GM10248 (cell line): ENCODE results near the gene ILDR2.
A peak's percentile ranks its signal among the peaks of the same experiment; 100 is the strongest.

ENCODE experiments used
- CTCF ChIA-PET: fragments of 300-600 bp; sonication (Branson Sonifier 250); formaldehyde crosslinking; extraction: SDS; loops from one replicate; lab custom pipeline; 2021; ENCODE audit warnings: antibody characterized with exemption; lab: Yijun Ruan, JAX
- POLR2A ChIA-PET: fragments of 350-650 bp; sonication (Branson Sonifier 250); formaldehyde crosslinking; extraction: SDS; loops from one replicate; lab custom pipeline; 2020; ENCODE audit warnings: antibody characterized with exemption; lab: Yijun Ruan, JAX
- DNase-seq: peaks from one replicate; pipeline ENCODE4 v3.0.0; 2012; ENCODE audit errors: extremely low spot score
- TF ChIP-seq, protein P1 (sequence below): IDR thresholded peaks from 2 replicates; pipeline ENCODE4 v1.5.1; 2012; ENCODE audit warnings: mild to moderate bottlenecking, low read depth; ENCODE audit errors: extremely low read depth, missing control alignments, control extremely low read depth

Gene ILDR2

GRCh38 chr1:166948856-166949350 is 26.4 kb downstream of the ILDR2 start:
- CTCF ChIA-PET, result interaction anchor here (0.7 to 1.2 kb wide), 5 partner anchors 9 to 141 kb away, joined by 3 to 4 read pairs (median 3); partner anchors contain the start of gene GPA33
- no peak for DNase-seq
- POLR2A ChIA-PET, result no interaction called here
- TF ChIP-seq, protein P1, sequence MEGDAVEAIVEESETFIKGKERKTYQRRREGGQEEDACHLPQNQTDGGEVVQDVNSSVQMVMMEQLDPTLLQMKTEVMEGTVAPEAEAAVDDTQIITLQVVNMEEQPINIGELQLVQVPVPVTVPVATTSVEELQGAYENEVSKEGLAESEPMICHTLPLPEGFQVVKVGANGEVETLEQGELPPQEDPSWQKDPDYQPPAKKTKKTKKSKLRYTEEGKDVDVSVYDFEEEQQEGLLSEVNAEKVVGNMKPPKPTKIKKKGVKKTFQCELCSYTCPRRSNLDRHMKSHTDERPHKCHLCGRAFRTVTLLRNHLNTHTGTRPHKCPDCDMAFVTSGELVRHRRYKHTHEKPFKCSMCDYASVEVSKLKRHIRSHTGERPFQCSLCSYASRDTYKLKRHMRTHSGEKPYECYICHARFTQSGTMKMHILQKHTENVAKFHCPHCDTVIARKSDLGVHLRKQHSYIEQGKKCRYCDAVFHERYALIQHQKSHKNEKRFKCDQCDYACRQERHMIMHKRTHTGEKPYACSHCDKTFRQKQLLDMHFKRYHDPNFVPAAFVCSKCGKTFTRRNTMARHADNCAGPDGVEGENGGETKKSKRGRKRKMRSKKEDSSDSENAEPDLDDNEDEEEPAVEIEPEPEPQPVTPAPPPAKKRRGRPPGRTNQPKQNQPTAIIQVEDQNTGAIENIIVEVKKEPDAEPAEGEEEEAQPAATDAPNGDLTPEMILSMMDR, result no peak

DNA sequence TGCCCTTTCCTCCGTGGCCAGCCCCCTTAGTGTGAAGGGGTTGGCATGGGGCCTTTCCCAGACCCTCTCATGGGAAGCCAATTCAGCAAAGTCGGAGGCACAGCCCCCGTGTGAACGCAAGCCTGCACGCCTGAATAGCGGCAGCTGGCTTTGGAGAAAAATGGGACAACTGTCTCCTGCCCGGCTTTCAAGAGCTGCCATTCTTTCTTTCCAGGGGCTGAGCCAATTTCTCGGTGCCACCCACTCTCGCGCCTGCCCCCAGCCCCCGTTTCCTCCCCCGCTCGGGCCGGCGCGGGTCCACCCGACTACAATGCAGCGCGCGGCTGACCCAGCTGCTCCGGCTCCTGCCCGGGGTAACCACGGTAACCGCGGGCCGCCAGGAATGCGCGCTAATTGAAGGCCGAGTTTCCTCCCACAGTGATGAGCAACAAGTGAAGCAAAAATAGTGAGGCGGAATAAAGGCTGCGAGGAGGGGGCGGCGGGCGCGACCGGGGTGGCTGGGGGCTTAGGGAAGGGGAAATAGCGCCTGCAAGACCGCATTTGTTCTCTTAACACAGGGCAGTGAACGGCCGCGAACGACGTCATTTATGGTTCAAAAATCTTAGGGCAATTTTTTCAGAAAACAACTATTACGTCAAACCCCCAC is 27.8 kb downstream of the ILDR2 start:
- ChIA-PET POLR2A (no interaction called here), CTCF (interaction anchor here (1.1 kb wide), 1 partner anchor 143 kb away, joined by 3 read pairs; the partner anchor contains the start of gene GPA33)
- TF ChIP-seq, protein P1, result no peak
- DNase-seq, result peak; percentile 44

DNA sequence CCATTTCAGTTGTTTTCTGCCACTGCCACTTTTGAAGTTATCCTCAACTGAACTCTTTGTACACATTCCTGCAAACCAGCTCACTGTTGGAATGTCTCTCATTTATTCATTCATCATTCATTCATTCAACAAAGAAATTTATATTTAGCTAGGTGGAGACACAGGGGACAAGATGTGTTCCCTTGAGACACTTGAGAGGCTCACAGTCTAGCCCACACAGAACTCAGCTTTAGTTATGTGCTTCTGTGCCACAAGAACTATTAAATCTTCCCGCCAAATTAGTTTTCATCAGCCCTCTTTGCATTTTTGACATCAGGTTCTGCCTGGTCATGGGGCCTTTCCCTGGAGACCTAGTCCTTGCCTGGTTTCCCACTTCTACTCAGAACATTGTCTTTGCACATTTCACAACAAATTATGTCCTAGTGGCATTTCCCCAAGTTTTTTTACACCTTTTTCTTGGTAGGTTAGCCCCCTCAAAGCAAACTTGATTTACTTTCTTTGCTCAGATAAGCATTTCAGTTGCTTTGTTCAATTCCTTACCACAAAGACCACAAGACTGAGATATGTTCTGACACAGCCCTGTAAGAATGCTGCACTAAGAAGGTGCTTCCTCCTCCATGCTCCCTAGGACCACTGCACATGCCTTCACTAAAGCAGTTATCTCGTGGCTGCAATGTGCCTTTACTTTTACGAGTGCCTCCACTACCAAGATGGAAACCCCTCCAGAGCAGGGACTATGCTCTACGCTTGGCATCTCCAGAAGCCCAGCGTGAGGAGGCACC is 31.0 kb downstream of the ILDR2 start:
- DNase-seq, result no peak
- ChIA-PET POLR2A (no interaction called here), CTCF (interaction anchor here (1.3 kb wide), 1 partner anchor 115 kb away, joined by 6 read pairs; no protein-coding TSS in a partner anchor)
- TF ChIP-seq, protein P1, result no peak

DNA sequence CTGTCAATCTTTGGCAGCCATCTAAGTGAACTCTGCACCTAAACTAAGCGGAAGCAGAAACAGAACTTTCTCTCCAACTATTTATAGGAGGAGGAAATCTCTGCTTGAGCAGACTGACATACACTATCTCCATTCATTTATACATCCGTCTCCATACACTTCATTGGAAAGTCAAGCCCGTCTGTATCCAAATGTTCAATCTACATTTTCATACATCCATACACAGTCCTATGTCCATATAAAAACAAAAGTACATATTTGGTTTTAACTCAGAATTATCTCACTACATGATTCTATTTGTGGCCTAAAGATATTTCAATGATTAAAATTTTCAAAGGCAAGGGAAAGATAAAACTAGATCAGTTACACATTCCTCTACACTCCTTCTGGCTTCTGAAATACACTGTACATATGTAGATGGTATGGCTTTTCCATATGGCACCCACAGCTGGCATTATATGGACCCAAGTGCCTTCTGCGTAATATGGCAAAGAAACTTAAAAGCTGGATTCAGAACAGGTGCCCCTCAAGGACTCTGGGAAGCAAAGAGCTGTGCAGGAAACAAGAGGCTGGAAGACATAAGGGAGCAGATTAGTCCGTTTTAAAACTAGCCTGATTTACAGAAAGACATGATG is 35.5 kb downstream of the ILDR2 start:
- TF ChIP-seq, protein P1, result no peak
- no peak for DNase-seq
- CTCF ChIA-PET, result interaction anchor here (1.0 to 4.4 kb wide), 3 partner anchors 10 to 120 kb away, joined by 3 to 23 read pairs (median 5); no protein-coding TSS in a partner anchor
- POLR2A ChIA-PET, result no interaction called here

DNA sequence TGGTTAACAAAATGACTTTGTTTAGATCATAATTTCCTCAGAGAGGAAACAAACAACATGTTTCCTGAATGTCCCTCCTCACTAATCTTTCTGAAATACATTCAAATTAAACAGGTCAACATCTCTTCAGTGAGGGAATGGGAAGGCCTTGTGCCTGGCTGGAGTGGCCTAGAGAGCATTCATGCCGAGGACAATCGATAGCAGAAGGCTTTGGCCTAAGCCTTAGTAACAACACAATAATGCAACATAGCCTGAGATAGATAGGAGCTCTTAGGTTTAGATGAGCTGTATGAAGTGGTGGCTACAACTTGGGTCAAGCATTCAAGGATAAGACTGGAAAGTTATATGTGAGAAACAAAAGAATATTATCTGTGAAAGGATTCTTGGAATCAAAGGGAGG is 37.4 kb downstream of the ILDR2 start:
- DNase-seq, result no peak
- CTCF ChIA-PET, result interaction anchor here (0.9 to 1.4 kb wide), 3 partner anchors 11 to 28 kb away, joined by 3 to 7 read pairs (median 3); no protein-coding TSS in a partner anchor
- TF ChIP-seq, protein P1, result no peak
- POLR2A ChIA-PET, result no interaction called here

- TF ChIP-seq, protein P1, result no peak
- no peak for DNase-seq
- POLR2A ChIA-PET, result no interaction called here
- CTCF ChIA-PET, result interaction anchor here (1.4 kb wide), 1 partner anchor 27 kb away, joined by 7 read pairs; no protein-coding TSS in a partner anchor
Measured at GRCh38 chr1:166937329-166937728, 38.0 kb downstream of the ILDR2 start.
